GM18505 (cell line): Measurements from ENCODE around the gene PLCB3.

Experiments
- ATAC-seq: cut with Tn5 transposase; IDR thresholded peaks from one replicate; pipeline ENCODE4 v1.9.1; 2021; ENCODE audit not compliant: unreplicated experiment
- POLR2A ChIP-seq: IDR thresholded peaks from 4 replicates; pipeline ENCODE4 v1.6.1; 2011; ENCODE audit warnings: borderline replicate concordance; ENCODE audit not compliant: insufficient read depth, insufficient read length; ENCODE audit errors: extremely low read depth

PLCB3 gene

GRCh38 chr11:64210301-64211020 lies 40.9 kb upstream of the PLCB3 start:
- ATAC-seq = no peak
- peak; percentile 20 for TF ChIP-seq POLR2A

- no peak for TF ChIP-seq POLR2A
- no peak for ATAC-seq
These were observed 40.0 kb upstream of the PLCB3 start for GRCh38 chr11:64211181-64211872.

GRCh38 chr11:64216879-64217278 lies 34.5 kb upstream of the PLCB3 start:
- no peak for ATAC-seq
- no peak for TF ChIP-seq POLR2A

GRCh38 chr11:64218628-64219353 lies 32.5 kb upstream of the PLCB3 start:
- ATAC-seq = no peak
- no peak for TF ChIP-seq POLR2A

- TF ChIP-seq POLR2A = no peak
- ATAC-seq = no peak
These were observed 32.0 kb upstream of the PLCB3 start for GRCh38 chr11:64219354-64219684.

- no peak for TF ChIP-seq POLR2A
- no peak for ATAC-seq
These were observed 31.6 kb upstream of the PLCB3 start for GRCh38 chr11:64219755-64220154.

GRCh38 chr11:64220271-64220670 lies 31.1 kb upstream of the PLCB3 start:
- TF ChIP-seq POLR2A = no peak
- ATAC-seq = no peak

- no peak for TF ChIP-seq POLR2A
- ATAC-seq = no peak
These were observed 30.5 kb upstream of the PLCB3 start for GRCh38 chr11:64220798-64221197.

- ATAC-seq = no peak
These were observed 28.7 kb upstream of the PLCB3 start for GRCh38 chr11:64222651-64223000.

GRCh38 chr11:64223001-64223651 lies 28.2 kb upstream of the PLCB3 start:
- no peak for TF ChIP-seq POLR2A
- ATAC-seq = no peak

More at GRCh38 chr11:64222651-64223000, 28.7 kb upstream of the PLCB3 start:
- no peak for TF ChIP-seq POLR2A

- ATAC-seq = no peak
These were observed 27.0 kb upstream of the PLCB3 start for GRCh38 chr11:64224151-64224890.

GRCh38 chr11:64224891-64225607 lies 26.3 kb upstream of the PLCB3 start:
- ATAC-seq = no peak
- TF ChIP-seq POLR2A = no peak

More at GRCh38 chr11:64224151-64224890, 27.0 kb upstream of the PLCB3 start:
- peak; percentile 54 for TF ChIP-seq POLR2A
